OCI-LY3 (cell line): ENCODE results near the gene TUBGCP6.

Source experiments
- CTCF ChIP-seq: fragments of 200-600, 300-600 bp; sonication (generic); IDR thresholded peaks from 2 replicates; pipeline ENCODE4 v1.5.1; 2014; ENCODE audit warnings: antibody characterized with exemption, low read length, low read depth
- EZH2phosphoT487 ChIP-seq: fragments of 200-600 bp; shearing (Covaris generic); IDR thresholded peaks from 2 replicates; pipeline ENCODE4 v1.6.1; 2018; ENCODE audit warnings: antibody characterized with exemption, mixed run types, low read depth

- TF ChIP-seq CTCF (no peak), EZH2phosphoT487 (no peak)
Observed at GRCh38 chr22:50186181-50186714, 58.6 kb downstream of the TUBGCP6 start.
